ENCODE results near the gene TMEM271.
A peak's percentile ranks its signal among the peaks of the same experiment; 100 is the strongest.

Gene TMEM271, protein sequence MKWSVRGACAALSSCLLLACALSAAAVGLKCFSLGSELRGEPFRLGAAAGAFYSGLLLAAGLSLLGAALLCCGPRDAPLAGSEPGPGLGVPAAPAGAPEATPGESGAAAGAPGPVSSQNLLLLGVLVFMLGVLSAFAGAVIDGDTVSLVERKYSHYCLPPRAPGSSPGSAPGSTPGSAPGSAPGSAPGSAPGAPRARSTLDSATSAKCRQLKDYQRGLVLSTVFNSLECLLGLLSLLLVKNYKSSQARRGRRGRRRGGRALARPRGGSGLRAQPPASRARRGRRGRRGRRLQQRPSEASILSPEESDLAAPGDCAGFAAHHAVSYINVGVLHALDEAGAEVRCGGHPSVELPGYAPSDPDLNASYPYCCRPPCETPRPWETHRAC

DNA sequence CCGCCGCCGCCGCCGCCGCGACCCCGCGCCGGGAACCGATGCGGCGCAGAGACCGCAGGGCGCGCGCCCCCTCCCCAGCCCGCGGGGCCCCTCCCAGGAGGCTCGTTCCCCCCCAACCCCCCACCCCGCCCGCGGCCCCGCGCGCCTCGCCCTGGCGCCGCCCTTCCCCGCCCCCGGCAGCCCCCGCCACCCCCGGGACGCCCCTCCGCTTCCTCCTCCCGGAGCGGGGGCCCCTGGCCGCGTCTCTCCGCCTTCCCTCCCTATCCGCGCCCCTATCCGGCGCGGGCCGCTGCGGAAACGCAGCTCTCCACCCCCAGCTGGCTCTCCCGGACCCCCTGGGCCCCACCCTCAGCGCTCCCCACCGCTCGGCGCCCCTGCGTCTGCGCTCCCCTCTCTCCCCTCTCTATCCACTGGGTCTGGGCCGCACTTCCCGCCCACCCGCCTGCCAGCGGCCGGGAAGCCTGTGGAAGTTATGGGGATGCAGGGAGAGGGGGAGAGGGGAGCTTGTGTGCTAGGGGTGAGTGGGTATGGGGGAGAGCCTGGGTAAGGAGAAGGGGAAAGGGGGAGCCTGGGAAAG is at the start of gene TMEM271:
Gene TMEM271 (minus strand): TSS at position 51 of the 577 bp plus-strand sequence. CDS start 233 bp downstream, outside the sequence.
- peak in 1 of 2 experiments; percentile 10 for DNase-seq

DNA sequence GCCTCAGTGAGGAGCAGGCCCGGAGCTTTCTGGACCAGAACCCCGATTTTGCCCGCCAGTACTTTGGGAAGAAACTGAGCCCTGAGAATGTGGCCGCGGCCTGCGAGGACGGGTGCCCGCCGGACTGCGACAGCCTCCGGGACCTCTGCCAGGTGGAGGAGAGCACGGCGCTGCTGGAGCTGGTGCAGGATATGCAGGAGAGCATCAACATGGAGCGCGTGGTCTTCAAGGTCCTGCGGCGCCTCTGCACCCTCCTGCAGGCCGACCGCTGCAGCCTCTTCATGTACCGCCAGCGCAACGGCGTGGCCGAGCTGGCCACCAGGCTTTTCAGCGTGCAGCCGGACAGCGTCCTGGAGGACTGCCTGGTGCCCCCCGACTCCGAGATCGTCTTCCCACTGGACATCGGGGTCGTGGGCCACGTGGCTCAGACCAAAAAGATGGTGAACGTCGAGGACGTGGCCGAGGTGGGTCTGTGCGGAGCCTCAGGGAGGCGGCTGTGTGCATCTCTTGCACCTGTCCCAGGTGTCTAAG is 49.6 kb upstream of the TMEM271 start:
- DNase-seq: no peak

DNA sequence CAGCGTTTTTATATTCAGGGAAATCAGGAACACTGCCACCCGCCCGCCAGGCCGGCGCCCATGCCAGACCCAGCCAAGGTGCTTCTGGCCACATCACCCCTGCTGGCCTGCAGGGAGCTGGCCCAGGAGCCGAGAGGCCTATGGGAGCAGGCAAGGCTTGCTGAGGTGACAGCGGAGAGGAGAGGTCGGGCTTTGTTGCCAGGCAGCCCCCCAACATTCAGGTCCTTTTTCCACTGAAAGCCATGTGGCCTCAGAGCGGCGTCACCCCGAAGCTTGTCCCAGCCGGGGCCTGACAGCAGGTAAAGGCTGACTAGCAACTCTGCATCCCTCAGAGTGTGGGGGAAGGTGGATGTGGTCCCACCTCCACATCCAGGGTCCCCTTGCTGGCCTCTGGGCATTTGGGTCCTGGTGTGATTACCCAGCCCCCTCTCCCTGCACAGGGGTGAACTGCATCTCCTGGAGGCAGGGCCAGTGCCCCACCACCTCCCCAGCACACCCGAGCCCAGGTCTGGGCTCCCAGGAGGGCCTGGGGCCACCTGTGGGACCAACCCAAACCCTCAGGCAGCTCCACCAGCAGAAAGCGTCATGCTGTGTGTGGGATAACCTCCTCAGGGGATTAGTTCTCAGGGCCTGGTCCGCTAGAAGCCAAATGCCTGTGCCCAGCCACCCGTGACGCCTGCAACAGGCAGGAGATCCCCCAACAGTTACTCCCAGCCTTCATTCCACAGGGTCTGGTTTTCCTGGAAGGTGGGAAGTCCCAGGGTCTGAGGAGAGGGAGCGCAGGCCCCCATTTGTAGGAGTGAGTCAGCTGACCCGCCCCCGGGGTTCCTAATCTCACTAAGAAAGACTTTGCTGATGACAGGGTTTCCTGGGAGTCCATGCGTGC is 48.9 kb upstream of the TMEM271 start, which contains the start of gene PDE6B:
Gene PDE6B (plus strand): TSS at position 869 of the 886 bp plus-strand sequence. CDS start 54 bp downstream, outside the sequence.
- DNase-seq: peak in 1 of 2 experiments; percentile 43

DNA sequence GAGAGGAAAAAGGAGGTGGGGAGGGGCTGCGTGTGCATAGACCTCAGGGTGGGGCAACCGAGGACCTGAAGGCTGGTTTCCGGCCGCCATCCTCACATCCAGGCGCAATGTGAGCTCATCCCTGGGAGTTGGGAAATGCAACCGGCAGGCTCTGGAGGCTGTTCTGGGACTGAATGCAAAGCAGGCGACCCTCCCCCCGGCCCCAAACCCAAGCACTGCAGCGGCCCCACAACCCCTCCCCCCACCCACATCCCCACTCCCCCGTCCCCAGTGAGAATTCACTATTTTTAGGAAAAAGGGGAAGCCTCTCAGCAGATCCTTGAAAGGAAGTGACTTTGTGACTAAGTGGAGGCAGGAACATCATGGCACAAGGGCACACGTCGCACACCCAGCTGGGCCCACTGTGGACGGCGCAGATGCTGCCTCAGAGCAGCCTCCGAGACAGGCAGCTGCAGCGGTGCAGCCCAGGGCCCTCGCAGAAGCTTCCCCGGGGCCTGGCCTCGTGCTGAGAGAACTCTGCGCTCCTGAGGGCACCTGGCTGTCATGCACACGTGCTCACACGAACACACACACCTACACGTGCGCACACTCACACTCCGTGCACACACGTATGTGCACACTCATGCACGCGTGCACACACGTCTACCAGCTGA is 47.9 kb upstream of the TMEM271 start:
- no peak for DNase-seq

DNA sequence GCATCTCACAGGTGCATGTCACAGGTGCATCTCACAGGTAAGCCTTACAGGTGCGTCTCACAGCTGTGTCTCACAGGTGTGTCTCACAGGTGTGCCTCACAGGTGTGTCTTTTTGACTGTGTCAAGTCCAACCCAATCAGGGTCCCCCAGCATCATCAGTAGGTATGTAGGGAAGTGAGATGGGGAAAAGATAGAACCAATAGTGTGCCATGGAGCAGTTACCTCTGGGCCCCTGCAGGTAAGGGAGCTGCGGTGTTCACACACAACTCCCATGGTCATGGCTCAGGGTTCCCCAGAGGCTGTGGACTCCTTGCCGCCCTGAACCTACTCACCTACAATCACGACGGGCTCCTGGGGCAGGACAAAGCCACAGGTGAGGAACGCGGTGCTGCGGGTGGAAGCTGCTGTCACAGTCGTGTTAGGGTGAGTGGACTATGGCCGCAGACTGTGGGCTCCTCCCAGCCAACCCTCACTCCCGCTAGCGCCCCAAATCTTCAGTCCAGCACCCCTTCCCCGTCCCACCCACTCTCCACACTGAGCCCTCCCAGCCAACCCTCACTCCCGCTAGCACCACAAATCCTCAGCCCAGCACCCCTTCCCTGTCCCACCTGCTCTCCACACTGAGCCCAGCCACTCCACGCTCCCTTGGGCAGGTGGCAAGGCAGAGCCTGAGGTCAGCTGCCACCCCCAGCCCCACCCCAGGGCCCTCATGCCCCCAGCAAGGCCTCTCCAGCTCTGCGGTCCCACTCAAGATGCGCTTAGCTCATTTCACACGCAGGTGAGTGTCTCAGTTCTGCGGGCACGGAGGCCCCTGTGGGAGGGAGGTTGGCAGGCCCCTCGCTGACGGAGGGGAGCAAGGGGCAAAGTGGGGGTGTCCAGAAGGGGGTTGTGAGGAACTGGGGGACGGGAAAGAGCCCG is 47.2 kb upstream of the TMEM271 start:
- DNase-seq: no peak

DNA sequence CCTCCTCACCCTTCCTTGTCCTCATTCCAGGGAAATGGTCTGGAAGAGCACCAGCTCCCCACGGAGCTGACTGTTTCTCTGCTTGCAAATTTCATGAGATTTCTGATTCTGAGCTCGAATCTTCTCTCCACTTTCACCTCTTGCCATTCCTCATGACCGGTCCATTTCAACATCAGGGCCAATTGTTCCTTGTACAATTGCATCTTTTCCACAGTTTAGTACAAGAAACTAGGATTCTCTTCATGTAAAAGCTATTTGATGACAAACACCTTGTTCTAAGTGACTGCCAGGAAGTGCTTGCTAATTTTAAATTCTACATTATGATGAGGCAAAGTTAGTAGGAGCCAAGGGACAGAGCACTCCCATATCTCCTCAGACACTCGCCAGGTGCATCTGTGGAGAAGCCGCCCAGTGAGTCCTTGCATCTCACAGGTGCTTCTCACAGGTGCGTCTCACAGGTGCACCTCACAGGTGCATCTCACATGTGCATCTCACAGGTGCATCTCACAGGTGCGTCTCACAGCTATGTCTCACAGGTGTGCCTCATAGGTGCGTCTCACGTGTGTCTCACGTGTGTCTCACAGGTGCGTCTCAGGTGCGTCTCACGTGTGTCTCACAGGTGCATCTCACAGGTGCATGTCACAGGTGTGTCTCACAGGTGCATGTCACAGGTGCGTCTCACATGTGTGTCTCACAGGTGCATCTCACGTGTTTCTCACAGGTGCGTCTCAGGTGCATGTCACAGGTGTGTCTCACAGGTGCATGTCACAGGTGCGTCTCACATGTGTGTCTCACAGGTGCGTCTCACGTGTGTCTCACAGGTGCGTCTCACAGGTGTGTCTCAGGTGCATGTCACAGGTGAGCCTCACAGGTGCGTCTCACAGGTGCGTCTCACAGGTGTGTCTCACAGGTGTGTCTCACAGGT is 46.2 kb upstream of the TMEM271 start:
- DNase-seq: no peak

DNA sequence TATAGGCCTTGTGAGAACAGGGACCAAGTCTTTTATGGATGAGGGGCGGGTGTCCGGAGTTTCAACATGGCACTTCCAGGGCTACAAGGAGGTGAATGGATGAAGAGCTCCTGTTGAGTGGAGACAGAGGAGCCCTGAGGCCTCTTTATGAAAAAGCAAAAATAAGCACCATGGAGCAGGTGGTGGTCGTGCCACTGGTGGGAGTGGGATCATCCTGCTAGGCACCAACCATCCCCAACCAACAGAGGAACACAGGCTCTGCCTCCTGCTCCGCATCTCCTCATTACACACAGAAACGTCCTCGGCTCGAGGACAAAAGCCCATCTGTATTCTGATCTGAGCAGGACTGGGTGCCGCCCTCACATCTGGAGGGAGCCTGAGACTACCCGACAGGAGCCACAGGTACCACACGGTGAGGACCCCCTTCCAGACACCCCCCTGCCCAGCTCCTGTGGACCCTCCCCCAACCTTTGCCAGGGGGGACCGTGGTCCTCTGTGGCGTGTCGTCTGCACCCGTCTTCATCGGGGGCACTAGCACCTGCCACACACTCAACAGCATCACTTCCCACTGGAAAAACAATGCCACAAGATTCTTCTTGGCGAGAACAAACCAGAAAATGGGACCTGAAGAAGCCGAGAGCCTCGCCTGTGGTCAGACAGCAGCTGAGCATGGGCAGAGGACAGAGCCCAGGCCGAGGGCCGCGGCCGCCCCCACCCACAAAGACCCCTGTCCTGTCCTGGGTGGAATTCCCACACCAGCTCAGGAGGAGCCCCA is 45.4 kb upstream of the TMEM271 start:
- DNase-seq: no peak

DNA sequence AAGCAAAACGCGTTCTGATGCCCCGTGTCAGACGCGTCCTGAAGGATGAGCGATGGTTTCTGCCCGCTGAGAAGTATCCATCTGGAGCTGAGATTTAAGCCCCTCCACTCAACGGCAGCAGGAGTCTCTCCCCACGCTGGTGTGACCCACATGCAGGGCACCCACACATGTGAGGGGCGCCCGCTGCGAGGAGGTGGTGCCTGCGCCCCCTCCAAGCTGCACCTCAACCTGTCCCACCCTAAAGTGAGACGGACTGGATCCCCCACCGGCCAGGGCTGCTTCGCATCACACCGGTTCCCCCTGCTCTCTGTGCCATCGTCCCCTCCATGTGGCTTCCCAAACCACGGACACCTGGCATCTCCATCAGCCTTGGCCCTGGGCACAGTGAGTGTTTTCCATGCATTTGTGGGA is 44.8 kb upstream of the TMEM271 start:
- peak in 1 of 2 experiments; percentile 29 for DNase-seq

DNA sequence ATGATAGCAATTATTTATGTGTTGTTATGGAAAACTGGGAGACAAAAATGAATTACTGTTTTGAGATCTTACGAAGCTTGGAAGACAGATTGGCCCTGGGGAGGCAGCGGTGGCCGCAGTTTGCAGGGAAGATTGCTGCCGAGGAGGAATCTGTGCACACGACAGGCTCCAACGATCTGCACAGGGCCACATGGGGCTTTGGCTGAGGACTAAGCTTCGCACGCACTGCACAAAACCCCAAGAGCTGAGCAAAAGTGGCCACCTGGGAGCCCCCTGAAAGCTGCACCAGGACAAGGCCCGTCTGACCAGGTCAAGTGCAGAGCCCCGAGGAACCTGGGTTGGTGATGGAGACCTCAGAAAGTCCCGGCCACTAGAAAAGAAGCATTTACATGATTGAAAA is 44.1 kb upstream of the TMEM271 start:
- no peak for DNase-seq

DNA sequence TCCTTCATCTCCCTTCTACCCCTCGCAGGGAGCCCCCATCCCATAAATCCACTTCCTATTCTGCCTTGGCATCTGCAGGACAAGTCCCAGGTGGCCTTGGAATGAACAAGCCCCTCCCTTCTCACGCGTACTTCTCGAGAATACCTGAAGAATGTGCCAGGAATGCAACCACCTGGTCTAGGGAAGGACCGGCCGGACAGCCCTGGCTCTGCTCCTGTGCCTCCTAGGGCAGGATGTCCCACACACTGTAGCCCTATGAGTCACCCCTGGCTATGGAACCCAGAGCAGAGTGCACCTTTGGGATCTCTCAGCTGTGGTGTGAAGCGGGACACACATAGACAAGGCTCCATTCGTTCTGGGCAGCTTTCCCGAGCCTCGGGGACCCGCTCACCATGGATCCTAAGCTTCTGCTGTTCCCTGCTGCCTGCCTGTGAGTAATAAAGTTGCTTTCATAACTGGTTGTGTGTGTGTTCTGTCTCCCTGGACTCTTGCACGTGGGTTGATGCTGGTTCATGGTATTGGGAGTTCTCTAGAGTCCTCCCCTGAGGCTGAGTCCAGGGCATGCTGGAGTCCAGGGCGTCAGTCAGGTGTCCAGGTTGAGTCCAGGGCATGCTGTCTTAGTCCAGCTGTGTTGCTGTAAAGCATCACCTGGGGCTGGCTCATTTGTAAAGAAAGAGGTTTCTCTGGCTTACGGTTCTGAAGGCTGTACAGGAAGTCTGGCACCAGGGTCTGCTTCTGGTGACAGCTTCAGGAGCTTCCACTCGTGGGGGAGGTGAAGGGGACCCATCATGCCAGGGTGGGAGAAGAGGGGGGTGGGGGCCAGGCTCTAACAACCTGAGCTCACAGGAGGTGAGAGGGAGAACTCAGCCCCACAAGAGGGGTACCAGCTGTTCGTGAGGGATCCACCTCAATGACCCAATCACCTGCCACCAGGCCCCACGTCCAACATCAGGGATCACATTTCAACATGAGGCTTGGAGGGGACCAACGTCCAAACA is 41.8 kb upstream of the TMEM271 start:
- no peak for DNase-seq

DNA sequence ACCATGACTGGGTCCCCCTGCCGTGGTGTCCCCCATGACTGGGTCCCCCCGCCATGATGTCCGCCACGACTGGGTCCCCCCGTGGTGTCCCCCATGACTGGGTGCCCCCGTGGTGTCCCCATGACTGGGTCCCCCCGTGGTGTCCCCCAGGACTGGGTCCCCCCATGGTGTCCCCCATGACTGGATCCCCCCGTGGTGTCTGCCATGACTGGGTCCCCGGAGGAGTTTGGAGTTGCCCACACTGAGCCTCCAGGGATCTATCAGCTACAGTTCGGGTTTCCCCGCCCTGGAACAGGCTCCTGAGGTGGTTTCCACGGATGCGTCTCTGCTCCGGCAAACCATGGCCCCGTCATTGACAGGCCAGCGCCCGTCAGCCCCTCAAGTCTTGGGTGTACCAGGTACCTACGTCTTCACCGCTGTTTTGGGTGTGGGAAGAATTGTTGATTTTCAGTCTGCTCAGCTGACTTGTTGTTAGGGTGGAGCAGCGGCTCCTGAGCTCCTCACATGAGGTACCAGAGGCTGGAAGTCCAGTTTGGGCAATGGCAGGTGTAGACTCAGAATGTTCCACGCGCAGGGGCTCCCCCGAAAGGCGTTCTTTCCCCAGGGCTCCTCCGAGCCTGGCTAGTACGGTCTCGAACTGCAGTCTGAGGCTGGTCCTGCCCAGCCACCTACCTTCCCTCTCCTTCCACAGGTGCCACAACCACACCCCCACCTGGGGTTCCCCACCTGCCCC is 41.0 kb upstream of the TMEM271 start:
- DNase-seq: no peak

DNA sequence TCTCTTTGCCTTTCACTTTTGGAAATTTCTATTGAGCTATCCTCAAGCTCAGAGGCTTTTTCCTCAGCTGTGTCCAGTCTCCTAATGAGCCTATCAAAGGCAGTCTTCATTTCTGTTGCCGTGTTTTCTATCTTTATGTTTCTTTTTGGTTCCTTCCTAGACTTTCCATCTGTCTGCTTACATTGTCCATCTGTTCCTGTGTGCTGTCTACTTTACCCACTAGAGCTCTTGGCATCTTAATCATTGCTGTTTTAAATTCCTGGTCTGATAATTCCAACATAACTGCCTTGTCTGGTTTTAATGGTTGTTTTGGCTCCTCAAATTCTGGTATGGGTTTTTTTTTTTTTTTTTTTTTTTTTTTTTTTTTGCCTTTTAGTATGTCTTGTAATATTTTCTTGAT is 40.0 kb upstream of the TMEM271 start:
- peak in 1 of 2 experiments; percentile 28 for DNase-seq

DNA sequence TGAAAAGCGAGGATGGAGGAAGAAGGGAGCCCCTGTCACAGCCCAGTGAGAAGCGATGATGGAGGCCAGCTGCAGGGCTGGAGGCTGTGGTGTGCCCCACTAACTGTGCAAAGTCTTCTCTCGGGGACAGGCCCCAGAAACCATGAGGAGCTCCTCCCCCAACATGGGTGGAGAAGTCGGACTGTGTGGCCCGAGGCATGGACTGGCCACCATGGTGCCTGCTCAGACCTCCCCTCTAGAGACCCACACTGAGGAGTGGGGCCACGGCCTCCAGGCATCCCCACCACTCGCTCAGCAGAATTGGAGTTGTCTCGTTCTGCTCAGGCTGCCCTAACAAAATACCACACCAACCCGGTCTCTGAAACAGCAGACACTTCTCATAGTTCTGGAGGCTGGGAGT is 37.0 kb upstream of the TMEM271 start:
- DNase-seq: no peak

DNA sequence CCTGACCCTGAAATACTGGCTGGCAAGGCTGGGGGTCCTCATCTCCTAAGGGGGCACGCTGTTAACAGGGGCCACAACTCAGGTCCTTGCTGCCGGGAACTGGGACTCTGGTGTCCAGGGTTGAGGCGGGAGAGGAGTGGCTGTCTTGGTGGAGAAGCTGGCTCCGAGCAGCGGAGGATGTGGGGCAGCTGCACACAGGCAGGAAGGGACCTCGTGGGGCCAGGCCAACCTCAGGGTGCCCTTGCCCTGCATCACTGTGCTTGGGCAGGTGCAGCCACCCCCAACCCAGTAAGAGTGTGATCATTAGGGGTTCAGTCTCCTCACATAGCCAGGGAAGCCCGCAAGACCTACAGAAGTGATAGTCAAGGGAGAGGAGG is 36.6 kb upstream of the TMEM271 start:
- no peak for DNase-seq

DNA sequence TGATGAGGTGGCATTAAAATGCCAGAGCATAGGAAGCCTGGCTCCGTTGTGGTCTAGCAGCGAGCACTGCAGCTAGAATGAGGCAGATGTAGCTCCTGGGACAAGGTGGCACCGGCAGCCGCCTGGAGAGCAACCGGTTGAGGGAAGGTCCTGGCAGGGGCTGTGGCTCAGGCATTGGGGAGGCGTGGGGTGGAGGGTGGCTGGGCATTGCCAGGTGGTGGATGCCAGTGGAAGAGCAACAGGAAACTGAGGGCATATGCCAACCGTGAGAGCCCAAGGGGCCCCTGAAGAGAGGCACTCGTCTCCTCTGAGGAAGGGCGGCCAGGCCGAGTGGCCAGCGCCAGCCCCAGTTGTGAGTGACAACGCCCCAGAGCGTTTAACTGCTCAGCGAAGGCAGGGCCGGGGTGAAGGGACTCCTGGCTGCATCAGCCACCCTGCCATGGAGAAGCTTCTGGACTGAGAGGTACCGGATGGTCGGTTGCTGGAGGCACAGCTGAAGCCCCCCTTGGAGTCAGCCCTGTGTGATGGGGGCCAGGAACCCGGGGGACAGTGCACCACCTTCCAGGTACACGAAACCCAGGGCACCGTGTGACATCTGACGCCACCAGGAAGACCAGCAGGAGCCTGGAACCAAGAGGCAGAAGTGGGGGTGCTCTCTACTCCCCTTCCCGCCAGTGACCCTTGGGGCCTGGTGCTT is 36.1 kb upstream of the TMEM271 start:
- no peak for DNase-seq

DNA sequence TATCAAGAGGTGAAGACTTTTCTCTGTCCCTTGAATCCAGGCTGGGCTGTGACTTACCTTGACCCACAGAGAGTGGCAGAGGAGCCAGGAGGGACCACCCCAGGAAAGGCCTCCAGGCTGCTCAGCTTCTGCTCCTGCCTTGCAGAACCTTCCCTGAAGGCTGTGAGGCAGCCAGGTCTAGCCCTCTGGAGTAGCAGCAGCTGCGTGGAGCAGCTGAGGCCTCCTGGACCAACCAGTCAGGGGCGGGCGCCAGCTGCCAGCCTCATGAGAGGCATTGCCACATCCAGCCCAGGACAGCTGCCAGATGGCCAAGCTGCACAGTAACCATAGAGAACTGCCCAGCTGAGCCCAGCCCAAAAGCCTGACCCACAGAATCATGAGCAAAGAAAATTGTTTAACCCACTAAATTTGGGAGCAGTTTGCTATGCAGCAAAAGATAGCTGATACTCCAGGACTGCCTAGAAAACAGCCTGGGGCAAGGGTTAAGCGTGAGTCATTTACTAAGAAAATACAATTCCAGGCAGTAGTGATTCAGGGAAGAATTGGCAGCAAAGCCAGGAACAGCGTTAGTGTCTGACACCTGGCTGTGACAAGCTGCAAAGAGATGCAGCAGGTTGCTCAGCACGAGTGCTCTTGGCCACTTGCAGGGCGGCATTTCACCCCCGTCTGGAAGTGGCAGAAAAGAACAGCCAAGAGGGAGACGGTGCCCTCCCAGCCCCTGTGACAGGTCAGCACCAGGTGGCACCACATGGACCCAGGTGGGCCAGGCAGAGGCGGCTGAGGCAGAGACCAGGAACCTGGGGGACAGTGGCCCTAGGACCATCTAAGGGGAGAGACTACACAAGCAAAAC is 34.5 kb upstream of the TMEM271 start:
- DNase-seq: peak; percentile 61 to 93

Measured in NCI-H524 (cell line).